Measurements from ENCODE around the gene HFE.

DNA sequence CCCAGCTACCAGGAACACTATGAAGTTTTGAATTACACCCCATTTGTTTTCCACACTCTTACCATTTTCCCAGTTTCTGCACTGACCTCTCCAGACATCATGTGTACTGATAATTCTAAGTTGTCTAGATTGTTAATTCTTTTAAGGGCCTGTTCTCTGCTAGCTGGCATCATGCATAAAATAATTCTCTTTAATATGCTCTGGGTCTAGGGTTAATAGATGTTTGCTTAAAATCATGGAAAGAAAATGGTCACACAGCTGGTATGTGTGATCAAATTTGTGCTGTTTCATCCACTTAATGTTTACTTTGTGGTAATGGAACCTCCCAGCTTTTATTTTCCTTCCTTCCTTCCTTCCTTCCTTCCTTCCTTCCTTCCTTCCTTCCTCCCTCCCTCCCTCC lies 49.1 kb downstream of the HFE start:
- TF ChIP-seq GATA2 (IDR thresholded peaks at IDR 0.05; ENCODE audit: low read depth, low read length) (no peak), GATA3 (IDR thresholded peaks at IDR 0.05; ENCODE audit: low read depth, low read length) (no peak)

Data from SH-SY5Y (cell line).